ENCODE results near the gene KRT85. TPM values are rescaled to one million over a fixed set of nuclear protein-coding genes. Genes with fewer than 3 reads are reported as not detected.
"Not testable (repeated sequence)": the region's sequence is repeated elsewhere in the genome, so short reads cannot be mapped to it uniquely, and the experiment has no call there.

KRT85 gene
- not detected for total RNA-seq

- H3K27ac Mint-ChIP-seq: no peak within 1 kb of the TSS
- H3K36me3 Mint-ChIP-seq (ENCODE audit: insufficient read depth in 2 of 2): no peaks in the 10 kb centered on the region
- H3K9me3 Mint-ChIP-seq: no peaks in the 10 kb centered on the region
- ATAC-seq (replicated peaks in 1 of 2) (no peak), DNase-seq (no peak)
- H3K27me3 Mint-ChIP-seq (ENCODE audit: low read depth): peaks cover 12% of the 10 kb centered on the region
- no peaks in the 10 kb centered on the region for H3K4me1 Mint-ChIP-seq (ENCODE audit: low read depth)
- no peak within 1 kb of the TSS for H3K4me3 Mint-ChIP-seq
Measured at GRCh38 chr12:52366738-52367485, at the start of gene KRT85. KRT85 (minus strand) TSS chr12:52367481; CDS start chr12:52367405, 76 bp downstream.

- DNase-seq (no peak), ATAC-seq (replicated peaks in 1 of 2) (no peak)
- no peak overlapping the region for H3K27ac Mint-ChIP-seq
- no peaks in the 10 kb centered on the region for H3K9me3 Mint-ChIP-seq
- no peaks in the 10 kb centered on the region for H3K4me1 Mint-ChIP-seq (ENCODE audit: low read depth)
- H3K4me3 Mint-ChIP-seq: no peak overlapping the region
- H3K36me3 Mint-ChIP-seq (ENCODE audit: insufficient read depth in 2 of 2): no peaks in the 10 kb centered on the region
- H3K27me3 Mint-ChIP-seq (ENCODE audit: low read depth): peaks cover 13% of the 10 kb centered on the region
Measured at GRCh38 chr12:52416795-52417194, 49.5 kb upstream of the KRT85 start.

GRCh38 chr12:52415870-52416750, 48.8 kb upstream of the KRT85 start:
- Mint-ChIP-seq H3K4me1 (ENCODE audit: low read depth) (no peaks in the 10 kb centered on the region), H3K4me3 (no peak overlapping the region), H3K36me3 (ENCODE audit: insufficient read depth in 2 of 2) (no peaks in the 10 kb centered on the region)

GRCh38 chr12:52414936-52415335, 47.7 kb upstream of the KRT85 start:
- H3K4me1 Mint-ChIP-seq (ENCODE audit: low read depth): no peaks in the 10 kb centered on the region
- no peak for ATAC-seq (replicated peaks in 1 of 2)

More at GRCh38 chr12:52415870-52416750, 48.8 kb upstream of the KRT85 start:
- no peak overlapping the region for H3K27ac Mint-ChIP-seq
- no peak for DNase-seq
- ATAC-seq (replicated peaks in 1 of 2): no peak
- H3K27me3 Mint-ChIP-seq (ENCODE audit: low read depth): peaks cover 6% of the 10 kb centered on the region
- H3K9me3 Mint-ChIP-seq: no peaks in the 10 kb centered on the region

GRCh38 chr12:52413782-52414345, 46.6 kb upstream of the KRT85 start:
- Mint-ChIP-seq H3K4me3 (no peak overlapping the region), H3K27ac (no peak overlapping the region), H3K36me3 (ENCODE audit: insufficient read depth in 2 of 2) (no peaks in the 10 kb centered on the region), H3K9me3 (no peaks in the 10 kb centered on the region), H3K4me1 (ENCODE audit: low read depth) (no peaks in the 10 kb centered on the region), H3K27me3 (ENCODE audit: low read depth) (no peaks in the 10 kb centered on the region)
- ATAC-seq (replicated peaks in 1 of 2) (no peak), DNase-seq (no peak)

More at GRCh38 chr12:52414936-52415335, 47.7 kb upstream of the KRT85 start:
- H3K27me3 Mint-ChIP-seq (ENCODE audit: low read depth): peaks cover 2% of the 10 kb centered on the region
- no peaks in the 10 kb centered on the region for H3K9me3 Mint-ChIP-seq
- DNase-seq: no peak
- no peak overlapping the region for H3K27ac Mint-ChIP-seq
- no peak overlapping the region for H3K4me3 Mint-ChIP-seq
- H3K36me3 Mint-ChIP-seq (ENCODE audit: insufficient read depth in 2 of 2): no peaks in the 10 kb centered on the region

DNA sequence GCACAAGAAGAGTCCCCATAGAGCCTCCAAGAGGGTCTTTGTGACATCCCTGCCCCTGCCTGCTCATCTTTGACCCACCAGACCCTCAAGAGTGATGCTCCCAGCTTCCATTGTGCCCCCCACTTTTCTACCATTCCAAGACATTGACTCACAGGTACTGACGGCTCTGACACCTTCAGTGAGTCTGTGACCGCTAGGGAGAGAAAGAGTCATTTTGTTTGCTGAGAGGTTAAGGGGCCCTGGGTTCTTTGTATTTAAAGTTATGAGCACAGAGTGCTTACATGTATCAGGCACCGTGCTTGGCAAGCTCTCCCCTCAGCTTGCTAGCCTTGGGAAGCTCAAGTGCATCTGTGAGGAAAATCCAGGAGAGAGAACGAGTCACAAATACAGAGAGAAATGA, 45.9 kb upstream of the KRT85 start:
- Mint-ChIP-seq H3K9me3 (no peaks in the 10 kb centered on the region), H3K36me3 (ENCODE audit: insufficient read depth in 2 of 2) (no peaks in the 10 kb centered on the region), H3K4me1 (ENCODE audit: low read depth) (no peaks in the 10 kb centered on the region)

DNA sequence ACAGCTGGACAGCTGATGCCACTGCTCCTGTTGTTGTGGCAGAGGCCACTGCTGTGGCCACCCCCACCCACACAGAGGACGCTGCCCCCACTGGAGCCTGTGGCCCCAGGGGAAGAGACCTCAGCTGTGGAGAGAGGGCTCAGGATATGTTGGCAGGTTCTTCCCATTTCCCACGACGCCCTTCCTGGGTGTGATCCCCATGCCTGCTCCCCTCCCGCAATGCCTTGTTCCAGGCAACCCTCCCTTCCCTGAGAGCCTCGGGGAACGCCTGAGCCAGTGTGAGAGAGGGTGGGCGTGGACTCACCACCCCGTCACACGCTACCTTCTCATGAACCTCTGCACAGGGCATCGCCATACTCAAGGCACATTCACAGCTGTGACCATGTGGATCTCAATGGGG, 44.5 kb upstream of the KRT85 start:
- Mint-ChIP-seq H3K9me3 (no peaks in the 10 kb centered on the region), H3K36me3 (ENCODE audit: insufficient read depth in 2 of 2) (no peaks in the 10 kb centered on the region), H3K27me3 (ENCODE audit: low read depth) (peaks cover 5% of the 10 kb centered on the region), H3K4me1 (ENCODE audit: low read depth) (no peaks in the 10 kb centered on the region), H3K4me3 (no peak overlapping the region), H3K27ac (no peak overlapping the region)
- no peak for ATAC-seq (replicated peaks in 1 of 2)
- DNase-seq: no peak

More for the DNA sequence above, 45.9 kb upstream of the KRT85 start:
- no peak overlapping the region for H3K4me3 Mint-ChIP-seq
- ATAC-seq (replicated peaks in 1 of 2) (no peak), DNase-seq (no peak)
- H3K27me3 Mint-ChIP-seq (ENCODE audit: low read depth): peaks cover 5% of the 10 kb centered on the region
- H3K27ac Mint-ChIP-seq: no peak overlapping the region

DNA sequence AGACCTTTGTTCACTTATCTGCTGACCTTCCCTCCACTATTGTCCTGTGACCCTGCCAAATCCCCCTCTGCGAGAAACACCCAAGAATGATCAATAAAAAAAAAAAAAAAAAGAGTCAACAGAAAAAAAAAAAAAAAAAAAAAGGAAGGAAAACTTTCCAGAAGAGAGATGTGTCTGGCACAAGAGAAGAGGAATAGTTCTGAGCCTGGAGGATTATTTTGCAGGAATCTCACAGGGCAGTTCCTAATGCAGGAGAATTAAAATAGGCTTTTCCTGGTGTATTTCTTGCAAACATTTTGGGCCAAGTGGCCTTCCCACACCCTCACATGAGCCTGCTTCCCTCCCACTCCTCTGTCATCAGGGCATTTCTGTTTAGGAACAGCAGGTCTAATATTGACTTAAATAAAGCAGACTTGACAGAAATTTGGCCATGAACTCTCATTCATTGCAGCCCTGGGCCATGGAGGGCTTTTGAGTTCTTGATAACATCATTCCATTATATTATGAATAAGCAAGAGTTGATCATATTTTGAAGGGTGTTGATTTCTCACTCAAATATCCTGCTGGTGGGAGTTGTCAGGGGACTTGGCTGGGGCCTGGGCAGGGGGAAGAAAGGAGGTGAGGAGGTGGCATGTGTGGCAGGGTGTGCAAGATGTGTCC, 43.4 kb upstream of the KRT85 start:
- DNase-seq; H3K9me3 Mint-ChIP-seq; H3K36me3 Mint-ChIP-seq (ENCODE audit: insufficient read depth in 2 of 2); H3K27ac Mint-ChIP-seq; H3K4me1 Mint-ChIP-seq (ENCODE audit: low read depth); H3K27me3 Mint-ChIP-seq (ENCODE audit: low read depth); ATAC-seq (replicated peaks in 1 of 2); H3K4me3 Mint-ChIP-seq: not testable (repeated sequence)

DNA sequence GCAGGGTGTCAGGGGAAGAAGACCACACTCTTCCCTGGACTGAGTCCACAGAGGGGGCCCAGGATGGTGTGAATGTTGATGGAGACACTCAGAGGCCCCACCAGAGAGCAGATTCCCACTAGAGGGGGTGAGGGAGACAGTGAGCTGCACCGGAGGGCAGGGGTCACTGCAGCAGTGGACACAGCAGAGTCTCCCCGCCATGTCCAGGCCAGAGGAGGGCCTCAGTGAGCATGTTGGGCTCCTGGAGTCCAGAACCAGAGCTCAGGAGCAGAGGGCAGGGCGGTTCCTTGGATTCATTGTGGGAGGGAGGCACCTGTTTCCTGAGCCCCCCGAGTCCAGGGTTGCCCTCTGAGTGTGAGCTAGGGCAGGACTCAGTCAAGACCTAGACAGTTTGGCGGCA, 40.6 kb upstream of the KRT85 start:
- ATAC-seq (replicated peaks in 1 of 2) (no peak), DNase-seq (no peak)
- H3K4me3 Mint-ChIP-seq: no peak overlapping the region
- peaks cover 5% of the 10 kb centered on the region for H3K27me3 Mint-ChIP-seq (ENCODE audit: low read depth)
- no peak overlapping the region for H3K27ac Mint-ChIP-seq
- no peaks in the 10 kb centered on the region for H3K4me1 Mint-ChIP-seq (ENCODE audit: low read depth)
- no peaks in the 10 kb centered on the region for H3K9me3 Mint-ChIP-seq
- H3K36me3 Mint-ChIP-seq (ENCODE audit: insufficient read depth in 2 of 2): no peaks in the 10 kb centered on the region

- no peaks in the 10 kb centered on the region for H3K9me3 Mint-ChIP-seq
- no peak for DNase-seq
- H3K27me3 Mint-ChIP-seq (ENCODE audit: low read depth): peaks cover 5% of the 10 kb centered on the region
- H3K36me3 Mint-ChIP-seq (ENCODE audit: insufficient read depth in 2 of 2): no peaks in the 10 kb centered on the region
- H3K27ac Mint-ChIP-seq: no peak within 1 kb of the TSS
- H3K4me3 Mint-ChIP-seq: no peak within 1 kb of the TSS
- ATAC-seq (replicated peaks in 1 of 2): no peak
- H3K4me1 Mint-ChIP-seq (ENCODE audit: low read depth): no peaks in the 10 kb centered on the region
Measured at GRCh38 chr12:52405922-52406385, 38.7 kb upstream of the KRT85 start, which contains the start of gene KRT82. KRT82 (minus strand) TSS chr12:52406335; CDS start chr12:52406277, 58 bp downstream.

DNA sequence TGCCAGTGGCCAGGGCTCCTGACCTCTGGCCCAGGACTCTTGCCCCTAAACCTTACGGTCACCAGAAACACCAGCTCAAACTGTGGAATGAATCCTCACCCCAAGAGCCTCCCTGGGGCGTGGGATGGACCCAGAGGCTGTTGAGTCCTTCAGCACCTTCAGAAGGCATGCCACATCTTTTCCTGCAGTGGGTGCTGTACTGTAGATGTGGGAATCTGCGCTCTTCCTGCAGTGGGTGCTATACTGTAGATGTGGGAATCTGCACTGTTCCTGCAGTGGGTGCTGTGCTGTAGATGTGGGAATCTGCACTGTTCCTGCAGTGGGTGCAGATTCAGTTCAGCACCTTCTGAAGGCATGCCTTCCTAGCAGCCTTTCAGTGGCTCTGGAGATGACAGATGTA, 37.7 kb upstream of the KRT85 start:
- Mint-ChIP-seq H3K4me3 (no peak overlapping the region), H3K9me3 (no peaks in the 10 kb centered on the region), H3K36me3 (ENCODE audit: insufficient read depth in 2 of 2) (no peaks in the 10 kb centered on the region), H3K27ac (no peak overlapping the region), H3K4me1 (ENCODE audit: low read depth) (no peaks in the 10 kb centered on the region), H3K27me3 (ENCODE audit: low read depth) (peaks cover 5% of the 10 kb centered on the region)
- no peak for ATAC-seq (replicated peaks in 1 of 2)
- no peak for DNase-seq

GRCh38 chr12:52403561-52403960, 36.3 kb upstream of the KRT85 start:
- H3K9me3 Mint-ChIP-seq: no peaks in the 10 kb centered on the region
- ATAC-seq (replicated peaks in 1 of 2): no peak
- H3K4me3 Mint-ChIP-seq: no peak overlapping the region
- H3K4me1 Mint-ChIP-seq (ENCODE audit: low read depth): no peaks in the 10 kb centered on the region
- H3K27ac Mint-ChIP-seq: no peak overlapping the region
- DNase-seq: no peak
- no peaks in the 10 kb centered on the region for H3K36me3 Mint-ChIP-seq (ENCODE audit: insufficient read depth in 2 of 2)
- peaks cover 3% of the 10 kb centered on the region for H3K27me3 Mint-ChIP-seq (ENCODE audit: low read depth)

Data from activated T-cell treated with anti-CD3 and anti-CD28 coated beads, Interleukin-2, amount 50 U/mL, for 72 hours (primary cell).